Endothelial cell of umbilical vein (primary cell): ENCODE data around the gene PARD3B. TPM values are rescaled to one million over a fixed set of nuclear protein-coding genes. Genes with fewer than 3 reads are reported as not detected.

ENCODE experiments used
- BruUV-seq: library from RNA; stranded (reverse); fragments of 400-500 nt; replicated peaks from 2 replicates; lab custom pipeline; 2021; lab: Mats Ljungman, UMichigan
- CTCF ChIA-PET: fragments of 300-600, 350-600 bp; sonication (Branson Sonifier 250); formaldehyde crosslinking; loops from one replicate; lab custom pipeline; 2021; ENCODE audit warnings: antibody characterized with exemption, inconsistent platforms; lab: Charles Lee
- POLR2A ChIA-PET: fragments of 300-600, 350-600 bp; sonication (Branson Sonifier 250); formaldehyde crosslinking; loops from one replicate; lab custom pipeline; 2021; ENCODE audit warnings: antibody characterized with exemption, inconsistent platforms; lab: Charles Lee
- DNase-seq: peaks from one replicate; pipeline ENCODE4 v3.0.0-alpha.2; 2011; ENCODE audit warnings: low read depth, low spot score
- FAIRE-seq: peaks from 2 replicates; lab custom pipeline; 2011; peaks lifted over from hg19 to GRCh38; lab: Jason Lieb, UNC
- H2AFZ ChIP-seq: 2 replicates; pipeline ENCODE4 v1.6.0; 2012; ENCODE audit warnings: low read depth, low read length, control low read depth, inconsistent platforms
- H3K27ac ChIP-seq: 2 replicates; pipeline ENCODE4 v1.5.1; 2011; ENCODE audit warnings: low read depth, mild to moderate bottlenecking, control low read depth, low read length, moderate library complexity; ENCODE audit not compliant: insufficient read depth
- H3K27me3 ChIP-seq, 2 experiments: 2 replicates each; pipeline versions ENCODE4 v1.6.0 to v1.6.1; 2011; ENCODE audit warnings: low read length in 2 of 2, mixed read lengths in 1 of 2; ENCODE audit not compliant: control insufficient read depth in 2 of 2, insufficient read depth in 2 of 2
- H3K36me3 ChIP-seq, 2 experiments: 2 replicates in 1 of 2; 3 replicates in 1 of 2; pipeline ENCODE4 v1.5.1; 2011; ENCODE audit warnings: low read length in 2 of 2, mild to moderate bottlenecking in 1 of 2, moderate library complexity in 1 of 2; ENCODE audit not compliant: control insufficient read depth in 2 of 2, insufficient read depth in 2 of 2; ENCODE audit errors: extremely low read depth in 1 of 2
- H3K4me1 ChIP-seq: 3 replicates; pipeline ENCODE4 v1.5.1; 2011; ENCODE audit warnings: mild to moderate bottlenecking, low read length; ENCODE audit not compliant: control insufficient read depth, insufficient read depth; ENCODE audit errors: extremely low read depth
- H3K4me2 ChIP-seq: 2 replicates; pipeline ENCODE4 v1.6.1; 2011; ENCODE audit warnings: low read length, control low read depth, mixed read lengths; ENCODE audit not compliant: insufficient read depth
- H3K4me3 ChIP-seq, 3 experiments: fragments of 200-600 bp in 1 of 3; sonication (generic), shearing (Covaris generic) in 1 of 3; replicated peaks in 1 of 3; 2 replicates each; pipeline ENCODE4 v1.5.1; 2011 to 2016; ENCODE audit warnings: control low read depth in 3 of 3, low read length in 3 of 3, mild to moderate bottlenecking in 2 of 3, inconsistent platforms in 1 of 3, low read depth in 1 of 3, moderate library complexity in 1 of 3; ENCODE audit not compliant: insufficient read depth in 1 of 3
- H3K79me2 ChIP-seq: 2 replicates; pipeline ENCODE4 v1.6.0; 2012; ENCODE audit warnings: low read length, inconsistent platforms; ENCODE audit not compliant: control insufficient read depth, insufficient read depth
- H3K9ac ChIP-seq: replicated peaks from 2 replicates; pipeline ENCODE3; 2011; ENCODE audit warnings: low read length, control low read depth; ENCODE audit not compliant: insufficient read depth; ENCODE audit errors: extremely low read depth
- H3K9me1 ChIP-seq: replicated peaks from 3 replicates; pipeline ENCODE4 v1.6.0; 2011; ENCODE audit warnings: mild to moderate bottlenecking, low read length; ENCODE audit not compliant: control insufficient read depth, insufficient read depth; ENCODE audit errors: extremely low read depth
- H3K9me3 ChIP-seq: replicated peaks from 2 replicates; pipeline ENCODE4 v1.5.1; 2012; ENCODE audit warnings: low read length, inconsistent platforms; ENCODE audit not compliant: control insufficient read depth, insufficient read depth
- H4K20me1 ChIP-seq: replicated peaks from 2 replicates; pipeline ENCODE3; 2011; ENCODE audit warnings: mild to moderate bottlenecking, low read length; ENCODE audit not compliant: control insufficient read depth, insufficient read depth; ENCODE audit errors: extremely low read depth
- CTCF ChIP-seq, 2 donors: IDR thresholded peaks; 1 replicate in 1 of 2; 2 replicates in 1 of 2; pipeline ENCODE4 v1.5.1; 2011; ENCODE audit warnings: low read length in 2 of 2, mild to moderate bottlenecking in 2 of 2, moderate library complexity in 2 of 2, control low read depth in 1 of 2, inconsistent platforms in 1 of 2, low read depth in 1 of 2; ENCODE audit not compliant: insufficient read depth in 1 of 2; ENCODE audit errors: extremely low read depth in 1 of 2
- EZH2 ChIP-seq: IDR thresholded peaks from 2 replicates; pipeline ENCODE4 v1.6.1; 2012; ENCODE audit warnings: borderline replicate concordance, low read depth, mild to moderate bottlenecking, moderate library complexity, low read length, inconsistent platforms; ENCODE audit not compliant: severe bottlenecking
- FOS ChIP-seq: IDR thresholded peaks from 2 replicates; pipeline ENCODE4 v1.6.1; 2011; ENCODE audit warnings: mild to moderate bottlenecking, low read length, moderate library complexity, borderline replicate concordance; ENCODE audit not compliant: insufficient read depth
- GATA2 ChIP-seq: IDR thresholded peaks from 2 replicates; pipeline ENCODE4 v1.7.0; 2011; ENCODE audit warnings: low read depth, mild to moderate bottlenecking, moderate library complexity, mixed read lengths, low read length; ENCODE audit not compliant: insufficient read length, insufficient read depth
- JUN ChIP-seq: IDR thresholded peaks from 2 replicates; pipeline ENCODE4 v1.6.1; 2011; ENCODE audit warnings: borderline replicate concordance, low read depth; ENCODE audit not compliant: insufficient read length, insufficient read depth
- MAX ChIP-seq: IDR thresholded peaks from 2 replicates; pipeline ENCODE4 v1.6.1; 2011; ENCODE audit not compliant: insufficient read depth, insufficient read length
- MYC ChIP-seq: IDR thresholded peaks from one replicate; pipeline ENCODE4 v1.6.1; 2011; ENCODE audit warnings: mild to moderate bottlenecking, low read depth, low read length
- POLR2A ChIP-seq: IDR thresholded peaks from 2 replicates; pipeline ENCODE4 v1.6.1; 2012; ENCODE audit warnings: low read depth, mild to moderate bottlenecking, control low read depth, low read length
- POLR2AphosphoS5 ChIP-seq: IDR thresholded peaks from 2 replicates; pipeline ENCODE4 v1.6.1; 2012; ENCODE audit warnings: low read depth, mild to moderate bottlenecking, control low read depth, low read length, moderate library complexity; ENCODE audit not compliant: insufficient read depth
- dilution Hi-C: fragments of 300-500 bp; cut with MboI; formaldehyde crosslinking; loops from one replicate; pipeline ENCODE4 v1.15.0; 2019; ENCODE audit warnings: low sequenced_read_pairs; ENCODE audit not compliant: extremely low pct_ligation_motif_present
- intact Hi-C: fragments of 100-400 bp; cut with micrococcal nuclease; formaldehyde crosslinking; loops from one replicate; pipeline ENCODE4 v1.10.0; 2022
- polyA plus RNA-seq, 4 experiments: library from polyadenylated mRNA; depleted of rRNA in 3 of 4; stranded (reverse) in 3 of 4; unstranded in 1 of 4; fragments of >200 nt; gene quantifications; 2 replicates each; pipeline versions ENCODE4 v1.2.1 to v1.2.3, GENCODE V29; 2011 to 2012; ENCODE audit warnings: missing spikeins in 1 of 4
- total RNA-seq: library from RNA; stranded (reverse); gene quantifications from 2 replicates; pipeline ENCODE4 v1.2.3, GENCODE V29; 2021

PARD3B gene
- total and polyA plus RNA-seq, 2 donors (not counting 3 experiments of a cell fraction or from before 2014, with no cell fraction given): 2.2 to 30.9 TPM

- POLR2A ChIA-PET: no interaction called here
- no peaks in the 10 kb centered on the region for H3K4me1 ChIP-seq
- no peaks in the 10 kb centered on the region for H3K9me3 ChIP-seq
- no peak overlapping the region for H3K4me2 ChIP-seq
- FAIRE-seq: no peak
- CTCF ChIA-PET: interaction anchor here (1.0 to 1.4 kb wide), 2 partner anchors 9 to 11 kb away, joined by 3 to 4 read pairs; no protein-coding TSS in a partner anchor
- no peak overlapping the region for H3K4me3 ChIP-seq
- H3K27me3 ChIP-seq: peaks cover 0 to 2% of the 10 kb centered on the region in 2 experiments
- H3K9ac ChIP-seq: no peak overlapping the region
- no peaks in the 10 kb centered on the region for H3K36me3 ChIP-seq
- H3K9me1 ChIP-seq: no peaks in the 10 kb centered on the region
- no peaks in the 10 kb centered on the region for H3K79me2 ChIP-seq
- no peak for DNase-seq
- no peak for TF ChIP-seq FOS
- TF ChIP-seq GATA2: no peak
- TF ChIP-seq JUN: no peak
- TF ChIP-seq MAX: no peak
- no peak for TF ChIP-seq POLR2A
- no peak for TF ChIP-seq POLR2AphosphoS5
- no peak for TF ChIP-seq EZH2
- no peak for TF ChIP-seq MYC
- no peak for TF ChIP-seq CTCF (IDR thresholded peaks at IDR 0.05; ENCODE audit: extremely low read depth in 1 of 2, insufficient read depth in 1 of 2, low read depth in 1 of 2, low read length in 2 of 2)
- intact Hi-C loops (no loop called here), dilution Hi-C loops (no loop called here)
- H4K20me1 ChIP-seq: no peaks in the 10 kb centered on the region
- H3K27ac ChIP-seq: no peak overlapping the region
- BruUV-seq: no TSS peak
- H2AFZ ChIP-seq: no peak overlapping the region
Measured at GRCh38 chr2:205629091-205629776, 1084.0 kb downstream of the PARD3B start.
